Ectodermal cell (in vitro differentiated cells): ENCODE data around the gene ZNF148.

Experiments
- H3K27ac ChIP-seq: 2 replicates; pipeline ENCODE4 v1.7.0; 2013; ENCODE audit warnings: mild to moderate bottlenecking, low read depth, low read length; ENCODE audit not compliant: insufficient read depth, poor library complexity, severe bottlenecking
- H3K27me3 ChIP-seq: 2 replicates; pipeline ENCODE4 v1.7.0; 2013; ENCODE audit warnings: mild to moderate bottlenecking, low read length; ENCODE audit not compliant: insufficient read depth, control insufficient read depth, poor library complexity, severe bottlenecking
- H3K36me3 ChIP-seq: one replicate; pipeline ENCODE4 v1.7.0; 2013; ENCODE audit warnings: low read length; ENCODE audit not compliant: control insufficient read depth, insufficient read depth
- H3K4me1 ChIP-seq: one replicate; pipeline ENCODE4 v1.7.0; 2013; ENCODE audit warnings: low read length; ENCODE audit not compliant: control insufficient read depth, insufficient read depth
- H3K4me3 ChIP-seq: 2 replicates; pipeline ENCODE4 v1.7.0; 2013; ENCODE audit warnings: low read depth, low read length, control low read depth; ENCODE audit not compliant: insufficient read depth
- H3K9me3 ChIP-seq: 2 replicates; pipeline ENCODE4 v1.7.0; 2013; ENCODE audit warnings: mild to moderate bottlenecking, low read length, moderate library complexity; ENCODE audit not compliant: control insufficient read depth
- WGBS, 2 experiments: methylation state at CpG; one replicate each; pipeline ENCODE4 v1.1.7; 2013; ENCODE audit warnings: missing lambda C conversion rate in 2 of 2; 5-methylcytosine and 5-hydroxymethylcytosine counted together

ZNF148 gene

GRCh38 chr3:125238759-125239158 is 136.4 kb downstream of the ZNF148 start:
- H3K27me3 ChIP-seq: no peaks in the 10 kb centered on the region
- H3K36me3 ChIP-seq: no peaks in the 10 kb centered on the region
- H3K4me1 ChIP-seq: no peaks in the 10 kb centered on the region
- H3K4me3 ChIP-seq: no peak overlapping the region
- H3K27ac ChIP-seq: no peak overlapping the region
- H3K9me3 ChIP-seq: no peaks in the 10 kb centered on the region
- WGBS, 2 experiments: 94 to 100% methylated on average over 2 of the region's 3 CpGs

- Histone ChIP-seq H3K9me3 (no peaks in the 10 kb centered on the region), H3K4me3 (no peak overlapping the region), H3K4me1 (no peaks in the 10 kb centered on the region), H3K27ac (no peak overlapping the region), H3K27me3 (no peaks in the 10 kb centered on the region), H3K36me3 (peaks cover 9% of the 10 kb centered on the region)
- 90 to 91% methylated on average over 6 of the region's 6 CpGs for WGBS, 2 experiments
Measured at GRCh38 chr3:125236331-125236903, 138.7 kb downstream of the ZNF148 start.

- no peaks in the 10 kb centered on the region for H3K27me3 ChIP-seq
- peaks cover 9% of the 10 kb centered on the region for H3K36me3 ChIP-seq
- H3K27ac ChIP-seq: no peak overlapping the region
- WGBS, 2 experiments: 100% methylated on average over 1 of the region's 1 CpG
- no peaks in the 10 kb centered on the region for H3K4me1 ChIP-seq
- no peak overlapping the region for H3K4me3 ChIP-seq
- no peaks in the 10 kb centered on the region for H3K9me3 ChIP-seq
Measured at GRCh38 chr3:125234831-125235230, 140.3 kb downstream of the ZNF148 start.

- no peaks in the 10 kb centered on the region for H3K27me3 ChIP-seq
- no peak overlapping the region for H3K27ac ChIP-seq
- WGBS, 2 experiments: 95 to 96% methylated on average over 3 of the region's 3 CpGs
- no peak overlapping the region for H3K4me3 ChIP-seq
- H3K36me3 ChIP-seq: peaks cover 9% of the 10 kb centered on the region
- H3K4me1 ChIP-seq: no peaks in the 10 kb centered on the region
- no peaks in the 10 kb centered on the region for H3K9me3 ChIP-seq
Measured at GRCh38 chr3:125232401-125232800, 142.7 kb downstream of the ZNF148 start.

- 95 to 97% methylated on average over 3 of the region's 3 CpGs for WGBS, 2 experiments
- H3K36me3 ChIP-seq: peaks cover 9% of the 10 kb centered on the region
- H3K27me3 ChIP-seq: no peaks in the 10 kb centered on the region
- H3K4me3 ChIP-seq: no peak overlapping the region
- no peaks in the 10 kb centered on the region for H3K9me3 ChIP-seq
- H3K4me1 ChIP-seq: no peaks in the 10 kb centered on the region
- no peak overlapping the region for H3K27ac ChIP-seq
Measured at GRCh38 chr3:125231895-125232294, 143.2 kb downstream of the ZNF148 start.

- H3K4me1 ChIP-seq: no peaks in the 10 kb centered on the region
- no peaks in the 10 kb centered on the region for H3K9me3 ChIP-seq
- H3K36me3 ChIP-seq: peaks cover 9% of the 10 kb centered on the region
- H3K27me3 ChIP-seq: no peaks in the 10 kb centered on the region
- 95 to 100% methylated on average over 1 of the region's 1 CpG for WGBS, 2 experiments
- no peak overlapping the region for H3K27ac ChIP-seq
- H3K4me3 ChIP-seq: no peak overlapping the region
Measured at GRCh38 chr3:125229707-125230106, 145.4 kb downstream of the ZNF148 start.

GRCh38 chr3:125229168-125229567 is 146.0 kb downstream of the ZNF148 start:
- Histone ChIP-seq H3K4me3 (no peak overlapping the region), H3K27ac (no peak overlapping the region)
- WGBS, 2 experiments: 82 to 88% methylated on average over 6 to 7 of the region's 7 CpGs

GRCh38 chr3:125221831-125222230 is 153.3 kb downstream of the ZNF148 start:
- H3K36me3 ChIP-seq: no peaks in the 10 kb centered on the region
- 90 to 98% methylated on average over 3 of the region's 3 CpGs for WGBS, 2 experiments

More at GRCh38 chr3:125229168-125229567, 146.0 kb downstream of the ZNF148 start:
- H3K9me3 ChIP-seq: no peaks in the 10 kb centered on the region
- H3K4me1 ChIP-seq: no peaks in the 10 kb centered on the region
- H3K36me3 ChIP-seq: peaks cover 9% of the 10 kb centered on the region
- H3K27me3 ChIP-seq: no peaks in the 10 kb centered on the region

GRCh38 chr3:125220727-125221429 is 154.2 kb downstream of the ZNF148 start:
- Histone ChIP-seq H3K4me1 (no peaks in the 10 kb centered on the region), H3K27ac (no peak overlapping the region), H3K27me3 (no peaks in the 10 kb centered on the region), H3K4me3 (no peak overlapping the region), H3K9me3 (no peaks in the 10 kb centered on the region), H3K36me3 (no peaks in the 10 kb centered on the region)
- 87 to 89% methylated on average over 7 of the region's 7 CpGs for WGBS, 2 experiments

More at GRCh38 chr3:125221831-125222230, 153.3 kb downstream of the ZNF148 start:
- H3K27me3 ChIP-seq: no peaks in the 10 kb centered on the region
- H3K9me3 ChIP-seq: no peaks in the 10 kb centered on the region
- H3K4me1 ChIP-seq: no peaks in the 10 kb centered on the region
- no peak overlapping the region for H3K27ac ChIP-seq
- no peak overlapping the region for H3K4me3 ChIP-seq

- no peak overlapping the region for H3K4me3 ChIP-seq
- H3K4me1 ChIP-seq: no peaks in the 10 kb centered on the region
- H3K27ac ChIP-seq: no peak overlapping the region
- H3K27me3 ChIP-seq: no peaks in the 10 kb centered on the region
- 96 to 97% methylated on average over 9 to 10 of the region's 10 CpGs for WGBS, 2 experiments
- H3K9me3 ChIP-seq: no peaks in the 10 kb centered on the region
- no peaks in the 10 kb centered on the region for H3K36me3 ChIP-seq
Measured at GRCh38 chr3:125220183-125220582, 154.9 kb downstream of the ZNF148 start.
